GM18873 (cell line): ENCODE data around the gene SEC14L2.
A peak's percentile ranks its signal among the peaks of the same experiment; 100 is the strongest.

ENCODE experiments used
- ATAC-seq: cut with Tn5 transposase; IDR thresholded peaks from one replicate; pipeline ENCODE4 v1.9.1; 2021; ENCODE audit warnings: mild to moderate bottlenecking, moderate library complexity, moderate number of reproducible peaks; ENCODE audit not compliant: unreplicated experiment, low FRiP score

Gene SEC14L2

GRCh38 chr22:30396871-30397655 lies at the start of gene SEC14L2:
TSS of gene SEC14L2 (plus strand) at chr22:30397018. CDS start at chr22:30397117, 99 bp downstream.
- no peak for ATAC-seq

GRCh38 chr22:30347255-30347892 lies 49.4 kb upstream of the SEC14L2 start:
- ATAC-seq, result no peak

GRCh38 chr22:30348404-30348803 lies 48.4 kb upstream of the SEC14L2 start:
- ATAC-seq, result no peak

GRCh38 chr22:30348809-30349208 lies 48.0 kb upstream of the SEC14L2 start:
- no peak for ATAC-seq

- ATAC-seq, result no peak
Observed at GRCh38 chr22:30351226-30351625, 45.6 kb upstream of the SEC14L2 start.

- no peak for ATAC-seq
Observed at GRCh38 chr22:30354644-30355043, 42.2 kb upstream of the SEC14L2 start.

GRCh38 chr22:30356449-30357235 lies 40.2 kb upstream of the SEC14L2 start, which contains the start of the genes CCDC157 and SF3A1:
TSS of gene CCDC157 (plus strand) at chr22:30357007. CDS start at chr22:30366001, 8,994 bp downstream.
TSS of gene SF3A1 (minus strand) at chr22:30356894. CDS start at chr22:30356792, 102 bp downstream.
- ATAC-seq, result peak; percentile 73

GRCh38 chr22:30357236-30357570 lies 39.6 kb upstream of the SEC14L2 start:
- ATAC-seq, result no peak

GRCh38 chr22:30357650-30358215 lies 39.1 kb upstream of the SEC14L2 start:
- ATAC-seq, result no peak

GRCh38 chr22:30358541-30358940 lies 38.3 kb upstream of the SEC14L2 start:
- no peak for ATAC-seq

GRCh38 chr22:30361916-30362650 lies 34.7 kb upstream of the SEC14L2 start:
- ATAC-seq, result no peak

- ATAC-seq, result no peak
Observed at GRCh38 chr22:30362651-30363281, 34.1 kb upstream of the SEC14L2 start.

GRCh38 chr22:30365891-30366290 lies 30.9 kb upstream of the SEC14L2 start:
- no peak for ATAC-seq

- no peak for ATAC-seq
Observed at GRCh38 chr22:30368420-30368819, 28.4 kb upstream of the SEC14L2 start.

GRCh38 chr22:30370641-30371230 lies 26.1 kb upstream of the SEC14L2 start:
- no peak for ATAC-seq

- no peak for ATAC-seq
Observed at GRCh38 chr22:30371321-30371720, 25.5 kb upstream of the SEC14L2 start.

GRCh38 chr22:30371981-30372380 lies 24.8 kb upstream of the SEC14L2 start:
- no peak for ATAC-seq

- no peak for ATAC-seq
Observed at GRCh38 chr22:30372915-30373314, 23.9 kb upstream of the SEC14L2 start.
